Thyroid gland (tissue), 4 donors: ENCODE results near the gene UPF3A. TPM values are rescaled to one million over a fixed set of nuclear protein-coding genes. Genes with fewer than 3 reads are reported as not detected.

Source experiments
- DNase-seq, 2 donors: peaks; one replicate each; pipeline ENCODE4 v3.0.0-alpha.2; 2019
- H3K27ac ChIP-seq, 3 donors: fragments of 200-600 bp; sonication (generic); 1 replicate in 2 of 3; 2 replicates in 1 of 3; pipeline ENCODE4 v1.5.1; 2016 to 2019; ENCODE audit warnings: mild to moderate bottlenecking in 1 of 3, moderate library complexity in 1 of 3
- H3K27me3 ChIP-seq: fragments of 200-600 bp; sonication (generic); one replicate; pipeline ENCODE4 v1.5.1; 2019
- H3K36me3 ChIP-seq, 2 donors: fragments of 200-600 bp; sonication (generic); one replicate each; pipeline ENCODE4 v1.5.1; 2016 to 2019
- H3K4me1 ChIP-seq, 2 donors: fragments of 200-600 bp; sonication (generic); one replicate each; pipeline ENCODE4 v1.5.1; 2017 to 2019
- H3K4me3 ChIP-seq, 3 donors: fragments of 200-600 bp; sonication (generic); replicated peaks in 1 of 3; 1 replicate in 2 of 3; 2 replicates in 1 of 3; pipeline ENCODE4 v1.5.1; 2016; ENCODE audit warnings: mild to moderate bottlenecking in 1 of 3
- H3K9me3 ChIP-seq: fragments of 200-600 bp; sonication (generic); one replicate; pipeline ENCODE4 v1.5.1; 2017
- POLR2A ChIP-seq, 2 donors: fragments of 450-650 bp; IDR thresholded peaks; one replicate each; pipeline ENCODE4 v1.6.1; 2017; ENCODE audit warnings: antibody characterized with exemption in 2 of 2, mild to moderate bottlenecking in 2 of 2, moderate library complexity in 1 of 2
- WGBS, 2 donors: methylation state at CpG; one replicate each; pipeline ENCODE4 v1.1.5; 2017; 5-methylcytosine and 5-hydroxymethylcytosine counted together
- intact Hi-C: fragments of 100-400 bp; cut with DNase I; formaldehyde crosslinking; loops from one replicate; pipeline ENCODE4 v1.15.1; 2023
- total RNA-seq, 4 donors: library from RNA; depleted of rRNA; stranded (reverse); fragments of >200 nt; gene quantifications; one replicate each; pipeline ENCODE4 v1.2.3, GENCODE V29; 2016
- TF ChIP-seq, protein P1 (sequence below), 6 experiments: fragments of 200-600 bp in 3 of 6; fragments of 450-650 bp in 3 of 6; sonication (generic) in 3 of 6; IDR thresholded peaks; one replicate each; pipeline ENCODE4 v1.5.1; 2016 to 2019; ENCODE audit warnings: antibody characterized with exemption in 6 of 6, mild to moderate bottlenecking in 2 of 6, inconsistent platforms in 1 of 6, moderate library complexity in 1 of 6

The UPF3A gene
- total RNA-seq, 4 donors from 2014 or later, result 58.8 to 81.9 (median 70.1) TPM

DNA sequence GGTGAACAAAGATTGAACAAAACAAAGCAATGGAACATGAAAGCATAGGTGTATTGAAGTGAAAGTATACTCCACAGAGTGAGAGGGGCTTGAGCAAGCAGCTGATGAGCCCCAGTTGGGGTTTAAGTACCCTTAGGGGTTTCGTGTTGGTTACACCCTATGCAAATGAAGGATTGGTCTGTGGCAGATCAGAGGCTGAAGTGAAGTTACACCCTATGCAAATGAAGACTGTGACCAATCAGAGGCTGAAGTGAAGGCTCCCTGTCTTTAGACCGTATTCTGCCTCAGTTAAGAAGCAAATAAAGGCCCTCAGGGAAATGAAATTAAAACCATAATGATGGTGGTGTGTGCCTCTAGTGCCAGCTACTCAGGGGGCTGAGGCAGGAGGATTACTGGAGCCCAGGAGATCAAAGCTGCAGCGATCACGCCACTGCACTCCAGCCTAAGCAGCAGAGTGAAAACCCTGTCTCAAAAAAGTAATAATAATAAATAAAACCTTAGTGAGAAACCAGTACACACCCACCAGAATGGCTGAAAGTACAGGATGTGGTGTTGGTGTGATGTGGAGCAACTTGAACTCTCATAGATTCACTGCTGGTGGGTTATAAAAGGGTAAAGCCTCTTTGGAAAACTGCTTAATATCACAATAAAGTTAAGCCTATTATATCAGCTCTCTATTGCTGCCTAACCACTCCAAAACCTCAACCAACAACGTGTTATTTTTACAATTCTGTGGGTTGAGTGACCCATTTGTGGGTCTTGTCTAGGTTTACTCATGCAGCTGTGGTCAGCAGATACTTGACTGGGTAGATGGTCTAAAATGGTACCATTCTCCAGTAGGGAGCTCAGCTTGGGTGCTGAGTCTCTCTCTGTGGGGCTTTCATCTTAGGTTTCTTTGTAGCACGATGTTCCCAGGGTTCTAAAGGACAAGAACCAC is 12.8 kb upstream of the UPF3A start:
- WGBS, 2 donors, result 93 to 94% methylated on average over 6 of the region's 6 CpGs
- Histone ChIP-seq H3K4me3 (no peak overlapping the region), H3K27ac (no peak overlapping the region), H3K36me3 (peaks cover 59 to 65% of the 10 kb centered on the region in 2 donors), H3K9me3 (no peaks in the 10 kb centered on the region), H3K27me3 (no peaks in the 10 kb centered on the region), H3K4me1 (no peaks in the 10 kb centered on the region)
- intact Hi-C loops, result no loop called here
- no peak for DNase-seq
- TF ChIP-seq, protein P1, sequence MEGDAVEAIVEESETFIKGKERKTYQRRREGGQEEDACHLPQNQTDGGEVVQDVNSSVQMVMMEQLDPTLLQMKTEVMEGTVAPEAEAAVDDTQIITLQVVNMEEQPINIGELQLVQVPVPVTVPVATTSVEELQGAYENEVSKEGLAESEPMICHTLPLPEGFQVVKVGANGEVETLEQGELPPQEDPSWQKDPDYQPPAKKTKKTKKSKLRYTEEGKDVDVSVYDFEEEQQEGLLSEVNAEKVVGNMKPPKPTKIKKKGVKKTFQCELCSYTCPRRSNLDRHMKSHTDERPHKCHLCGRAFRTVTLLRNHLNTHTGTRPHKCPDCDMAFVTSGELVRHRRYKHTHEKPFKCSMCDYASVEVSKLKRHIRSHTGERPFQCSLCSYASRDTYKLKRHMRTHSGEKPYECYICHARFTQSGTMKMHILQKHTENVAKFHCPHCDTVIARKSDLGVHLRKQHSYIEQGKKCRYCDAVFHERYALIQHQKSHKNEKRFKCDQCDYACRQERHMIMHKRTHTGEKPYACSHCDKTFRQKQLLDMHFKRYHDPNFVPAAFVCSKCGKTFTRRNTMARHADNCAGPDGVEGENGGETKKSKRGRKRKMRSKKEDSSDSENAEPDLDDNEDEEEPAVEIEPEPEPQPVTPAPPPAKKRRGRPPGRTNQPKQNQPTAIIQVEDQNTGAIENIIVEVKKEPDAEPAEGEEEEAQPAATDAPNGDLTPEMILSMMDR (IDR thresholded peaks at IDR 0.05), result no peak
- TF ChIP-seq POLR2A (IDR thresholded peaks at IDR 0.05), result no peak

DNA sequence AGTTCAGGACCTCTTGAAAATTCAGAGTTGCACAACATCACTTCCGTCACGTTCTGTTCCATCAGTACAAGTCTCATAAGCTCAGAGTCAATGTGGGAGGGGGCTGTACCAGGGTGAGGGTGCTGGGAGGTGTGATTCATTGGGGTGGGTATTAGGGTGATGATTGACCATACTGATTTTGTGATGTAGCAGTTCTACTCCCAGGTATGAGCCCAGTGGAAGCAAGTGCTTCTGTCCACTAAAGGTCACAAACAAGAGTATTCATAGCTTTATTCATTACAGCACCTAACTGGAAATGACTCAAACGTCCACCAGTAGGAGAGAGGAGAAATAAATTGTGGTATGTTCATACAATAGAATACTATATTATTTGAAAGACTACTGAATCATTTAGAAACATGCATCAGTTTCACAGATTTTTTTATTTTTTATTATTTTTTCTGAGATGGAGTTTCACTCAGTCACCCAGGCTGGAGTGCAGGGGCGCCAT is 12.1 kb upstream of the UPF3A start:
- intact Hi-C loops, result no loop called here
- Histone ChIP-seq H3K4me1 (no peaks in the 10 kb centered on the region), H3K27me3 (no peaks in the 10 kb centered on the region), H3K4me3 (no peak overlapping the region), H3K9me3 (no peaks in the 10 kb centered on the region), H3K36me3 (peaks cover 57 to 58% of the 10 kb centered on the region in 2 donors), H3K27ac (no peak overlapping the region)
- DNase-seq, result no peak
- no peak for TF ChIP-seq POLR2A (IDR thresholded peaks at IDR 0.05)
- TF ChIP-seq, protein P1 (IDR thresholded peaks at IDR 0.05), result no peak
- 89 to 91% methylated on average over 4 of the region's 4 CpGs for WGBS, 2 donors

DNA sequence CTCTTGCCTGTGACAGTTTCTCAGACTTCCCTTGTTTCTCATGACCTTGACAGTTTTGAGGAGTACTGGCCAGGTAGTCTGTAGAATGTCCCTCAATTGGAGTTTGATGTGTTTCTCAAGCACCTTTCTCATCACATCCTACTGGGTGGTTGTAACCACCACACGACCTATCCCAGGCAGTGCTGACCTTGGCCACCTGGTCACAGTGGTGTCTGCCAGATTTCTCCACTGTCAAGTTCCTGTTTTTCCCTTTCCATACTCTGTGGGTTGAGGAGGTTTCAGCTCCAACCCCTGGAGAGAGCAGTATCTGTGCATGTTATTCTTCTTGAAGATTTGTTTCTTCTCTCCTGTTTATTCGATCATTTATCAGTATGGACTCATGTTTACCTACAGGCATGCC is 8.4 kb upstream of the UPF3A start:
- Histone ChIP-seq H3K4me3 (no peak overlapping the region), H3K9me3 (no peaks in the 10 kb centered on the region), H3K27me3 (no peaks in the 10 kb centered on the region), H3K4me1 (no peaks in the 10 kb centered on the region), H3K36me3 (peaks cover 29 to 33% of the 10 kb centered on the region in 2 donors), H3K27ac (no peak overlapping the region)
- intact Hi-C loops, result no loop called here
- TF ChIP-seq POLR2A (IDR thresholded peaks at IDR 0.05), result no peak
- TF ChIP-seq, protein P1 (IDR thresholded peaks at IDR 0.05), result no peak
- 84 to 96% methylated on average over 2 of the region's 2 CpGs for WGBS, 2 donors
- no peak for DNase-seq

DNA sequence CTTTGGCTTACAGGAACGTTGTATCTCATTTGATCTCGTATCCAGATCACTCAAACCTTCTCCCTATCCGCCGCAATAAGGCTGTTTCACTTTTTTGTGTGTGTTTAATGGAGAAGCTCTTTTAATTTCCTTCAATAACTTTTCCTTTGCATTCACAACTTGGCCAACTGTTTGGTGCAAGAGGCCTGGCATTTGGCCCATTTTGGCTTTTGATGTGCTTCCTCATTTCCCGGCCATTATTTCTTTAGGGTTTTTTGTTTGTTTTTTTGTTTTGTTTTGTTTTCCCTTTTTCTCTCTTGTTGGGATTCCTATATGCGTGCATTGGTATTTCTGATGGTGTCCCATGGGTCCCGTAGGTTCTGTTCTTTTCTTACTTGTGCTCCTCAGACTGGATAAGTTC is 6.1 kb upstream of the UPF3A start:
- no peak for DNase-seq
- intact Hi-C loops, result no loop called here
- Histone ChIP-seq H3K27ac (no peak overlapping the region), H3K4me3 (no peak overlapping the region), H3K9me3 (no peaks in the 10 kb centered on the region), H3K36me3 (peaks cover 14 to 19% of the 10 kb centered on the region in 2 donors), H3K4me1 (peaks cover 6 to 7% of the 10 kb centered on the region in 2 donors), H3K27me3 (no peaks in the 10 kb centered on the region)
- TF ChIP-seq, protein P1 (IDR thresholded peaks at IDR 0.05), result no peak
- no peak for TF ChIP-seq POLR2A (IDR thresholded peaks at IDR 0.05)
- 90 to 91% methylated on average over 7 of the region's 7 CpGs for WGBS, 2 donors

DNA sequence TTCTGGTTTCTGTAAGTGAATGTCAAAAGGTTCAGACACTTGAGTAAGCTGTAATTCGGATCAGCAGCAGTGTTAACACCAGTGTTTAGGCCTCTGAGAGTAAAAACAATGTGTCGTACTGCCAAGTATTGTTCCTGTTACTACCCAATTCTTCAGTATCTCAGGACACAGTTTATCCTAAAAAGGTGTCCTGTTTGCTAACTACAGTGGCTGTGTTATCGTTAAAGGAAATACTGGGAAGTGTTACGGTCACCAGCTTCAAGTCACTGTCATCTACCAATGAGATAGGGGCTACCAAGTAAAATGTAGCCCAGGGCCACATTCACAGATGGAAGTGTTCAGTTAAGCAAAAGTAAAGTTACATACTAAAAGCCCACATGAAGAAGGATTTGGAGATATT is 2.3 kb upstream of the UPF3A start:
- Histone ChIP-seq H3K4me1 (peaks cover 21 to 23% of the 10 kb centered on the region in 2 donors), H3K9me3 (no peaks in the 10 kb centered on the region), H3K27ac (peak overlapping the region; percentile 99 to 100 (median 99)), H3K4me3 (no peak overlapping the region), H3K36me3 (peaks cover 0 to 4% of the 10 kb centered on the region in 2 donors), H3K27me3 (no peaks in the 10 kb centered on the region)
- 76 to 79% methylated on average over 4 of the region's 4 CpGs for WGBS, 2 donors
- no peak for DNase-seq
- no peak for TF ChIP-seq POLR2A (IDR thresholded peaks at IDR 0.05)
- TF ChIP-seq, protein P1 (IDR thresholded peaks at IDR 0.05), result no peak
- intact Hi-C loops, result no loop called here
